LNCaP clone FGC (cell line): ENCODE measurements around the gene TLR1.

Experiments used
- DNase-seq: peaks from one replicate; pipeline ENCODE4 v3.0.0-alpha.2; 2011; ENCODE audit warnings: low read depth
- H3K4me3 ChIP-seq: 2 replicates; pipeline ENCODE4 v1.5.1; 2011; ENCODE audit warnings: mild to moderate bottlenecking, low read depth, low read length, control low read depth
- TF ChIP-seq, protein P1 (sequence below): IDR thresholded peaks from 2 replicates; pipeline ENCODE4 v1.5.1; 2012; ENCODE audit warnings: mild to moderate bottlenecking; ENCODE audit not compliant: control insufficient read depth, insufficient read depth; ENCODE audit errors: extremely low read depth

Gene TLR1

GRCh38 chr4:38821739-38822138 lies 17.1 kb upstream of the TLR1 start:
- TF ChIP-seq, protein P1, sequence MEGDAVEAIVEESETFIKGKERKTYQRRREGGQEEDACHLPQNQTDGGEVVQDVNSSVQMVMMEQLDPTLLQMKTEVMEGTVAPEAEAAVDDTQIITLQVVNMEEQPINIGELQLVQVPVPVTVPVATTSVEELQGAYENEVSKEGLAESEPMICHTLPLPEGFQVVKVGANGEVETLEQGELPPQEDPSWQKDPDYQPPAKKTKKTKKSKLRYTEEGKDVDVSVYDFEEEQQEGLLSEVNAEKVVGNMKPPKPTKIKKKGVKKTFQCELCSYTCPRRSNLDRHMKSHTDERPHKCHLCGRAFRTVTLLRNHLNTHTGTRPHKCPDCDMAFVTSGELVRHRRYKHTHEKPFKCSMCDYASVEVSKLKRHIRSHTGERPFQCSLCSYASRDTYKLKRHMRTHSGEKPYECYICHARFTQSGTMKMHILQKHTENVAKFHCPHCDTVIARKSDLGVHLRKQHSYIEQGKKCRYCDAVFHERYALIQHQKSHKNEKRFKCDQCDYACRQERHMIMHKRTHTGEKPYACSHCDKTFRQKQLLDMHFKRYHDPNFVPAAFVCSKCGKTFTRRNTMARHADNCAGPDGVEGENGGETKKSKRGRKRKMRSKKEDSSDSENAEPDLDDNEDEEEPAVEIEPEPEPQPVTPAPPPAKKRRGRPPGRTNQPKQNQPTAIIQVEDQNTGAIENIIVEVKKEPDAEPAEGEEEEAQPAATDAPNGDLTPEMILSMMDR: no peak
- DNase-seq: no peak
- H3K4me3 ChIP-seq: no peak overlapping the region

DNA sequence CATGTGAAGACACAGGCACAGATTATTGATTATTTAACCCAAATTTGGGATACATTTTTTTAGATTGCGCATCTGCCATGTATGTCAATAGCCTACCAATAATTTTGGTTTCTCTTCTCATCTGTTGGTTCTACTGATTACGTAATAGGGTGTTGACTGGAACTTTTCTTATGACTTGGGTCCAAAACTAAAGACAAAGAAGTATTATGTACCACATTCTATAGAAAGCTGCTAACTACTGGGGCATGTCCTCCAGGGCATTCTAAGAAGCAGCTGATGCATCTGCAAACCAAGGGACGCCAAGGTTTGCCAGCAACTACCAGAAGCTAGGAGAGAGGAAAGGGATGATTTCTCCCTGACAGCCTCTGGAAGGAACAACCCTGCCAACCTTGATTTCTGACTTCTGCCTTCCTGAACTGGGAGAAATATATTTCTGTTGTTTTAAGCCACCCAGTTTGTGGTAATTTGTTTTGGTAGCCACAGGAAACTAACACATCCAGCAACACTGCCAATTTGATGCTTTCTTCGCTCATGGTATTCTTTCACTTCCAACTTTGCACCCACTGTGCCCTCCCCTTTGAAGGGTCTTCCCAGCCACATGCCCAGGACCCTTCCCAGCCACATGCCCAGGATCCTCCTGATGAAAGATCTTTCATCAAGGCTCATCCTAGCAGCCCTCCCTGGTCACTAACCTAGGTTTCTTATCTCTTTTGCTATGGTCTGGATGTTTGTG lies 15.9 kb upstream of the TLR1 start:
- TF ChIP-seq, protein P1: no peak
- H3K4me3 ChIP-seq: no peak overlapping the region
- DNase-seq: no peak

GRCh38 chr4:38819569-38819968 lies 15.0 kb upstream of the TLR1 start:
- no peak overlapping the region for H3K4me3 ChIP-seq
- no peak for DNase-seq
- TF ChIP-seq, protein P1: no peak

DNA sequence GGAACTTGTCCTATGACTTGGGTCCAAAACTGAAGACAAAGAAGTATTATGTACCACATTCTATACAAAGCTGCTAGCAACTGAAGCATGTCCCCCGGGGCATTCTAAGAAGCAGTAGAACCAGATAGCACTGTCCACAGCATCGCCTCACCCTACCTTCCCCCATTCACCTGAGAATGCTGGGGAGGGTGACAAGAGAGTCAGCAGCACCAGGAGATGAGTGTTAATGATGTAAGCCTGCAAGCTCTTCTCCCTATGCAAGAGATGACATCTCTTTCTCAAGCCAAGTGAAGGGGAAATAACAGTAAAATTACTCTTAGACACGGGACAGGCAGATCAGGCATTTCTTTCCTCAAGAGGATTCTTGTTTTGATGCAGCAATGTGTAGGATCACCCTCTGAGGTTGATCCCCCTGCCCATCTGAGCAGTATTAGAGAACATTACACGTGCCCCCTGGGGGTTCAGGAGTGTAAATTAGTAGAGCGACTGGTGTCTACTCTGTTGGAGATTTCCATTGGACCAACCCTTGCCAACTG lies 13.9 kb upstream of the TLR1 start:
- no peak for DNase-seq
- no peak overlapping the region for H3K4me3 ChIP-seq
- TF ChIP-seq, protein P1: no peak

DNA sequence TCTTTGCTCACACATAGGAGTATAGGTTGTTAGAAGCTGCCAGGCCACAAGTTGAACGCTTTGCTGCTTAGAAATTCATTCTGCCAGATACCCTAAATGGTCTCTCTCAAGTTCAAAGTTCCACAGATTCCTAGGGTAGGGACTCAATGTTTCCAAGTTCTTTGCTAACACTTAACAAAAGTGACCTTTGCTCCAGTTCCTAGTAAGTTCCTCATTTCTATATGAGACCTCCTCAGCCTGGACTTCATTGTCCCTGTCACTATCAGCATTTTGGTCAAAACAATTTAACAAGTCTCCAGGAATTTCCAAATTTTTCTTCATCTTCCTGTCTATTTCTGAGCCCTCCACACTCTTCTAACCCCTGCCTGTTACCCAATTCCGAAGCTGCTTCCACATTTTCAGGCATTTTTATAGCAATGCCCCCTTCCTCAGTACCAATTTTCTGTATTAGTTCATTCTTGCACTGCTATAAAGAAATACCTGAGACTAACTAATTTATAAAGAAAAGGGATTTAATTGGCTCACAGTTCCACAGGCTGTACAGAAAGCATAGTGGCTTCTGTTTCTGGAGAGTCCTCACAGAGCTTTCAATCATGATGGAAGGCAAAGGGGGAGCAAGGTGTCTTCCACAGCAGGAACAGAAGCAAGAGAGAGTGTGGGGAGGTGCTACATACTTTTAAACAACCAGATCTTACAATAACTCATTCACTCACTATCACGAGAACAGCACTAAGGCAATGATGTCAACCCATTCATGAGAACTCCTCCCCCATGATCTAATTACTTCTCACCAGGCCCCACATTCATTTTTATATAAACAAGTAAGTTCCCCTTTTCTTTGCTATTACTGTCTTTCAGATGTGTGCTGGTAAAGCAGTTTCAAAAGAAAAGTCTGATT lies 11.5 kb upstream of the TLR1 start:
- DNase-seq: no peak
- H3K4me3 ChIP-seq: no peak overlapping the region
- TF ChIP-seq, protein P1: no peak

DNA sequence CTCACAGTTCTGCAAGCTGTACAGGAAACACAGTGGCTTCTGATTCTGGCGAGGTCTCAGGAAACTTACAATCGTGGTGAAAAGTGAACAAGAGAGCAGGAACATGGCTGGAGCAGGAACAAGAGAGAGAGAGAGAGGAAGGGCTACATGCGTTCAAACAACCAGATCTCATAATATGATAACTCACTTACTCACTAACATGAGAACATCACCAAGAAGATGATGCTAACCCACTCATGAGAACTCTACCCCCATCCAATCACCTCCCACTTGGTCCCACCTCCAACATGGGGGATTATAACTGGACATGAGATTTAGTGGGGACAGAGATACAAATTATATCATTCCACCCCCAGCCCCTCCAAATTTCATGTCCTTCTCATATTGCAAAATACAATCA lies 9.8 kb upstream of the TLR1 start:
- TF ChIP-seq, protein P1: no peak
- no peak overlapping the region for H3K4me3 ChIP-seq
- DNase-seq: no peak
